Activated CD8-positive, alpha-beta memory T cell treated with anti-CD3 and anti-CD28 coated beads, Interleukin-2, amount 50 U/mL, for 24 hours (primary cell): Measurements from ENCODE around the gene HS3ST3B1.

Experiments used
- DNase-seq: peaks from one replicate; pipeline ENCODE4 v3.0.0-alpha.2; 2020; ENCODE audit errors: extremely low read depth

HS3ST3B1 gene

DNA sequence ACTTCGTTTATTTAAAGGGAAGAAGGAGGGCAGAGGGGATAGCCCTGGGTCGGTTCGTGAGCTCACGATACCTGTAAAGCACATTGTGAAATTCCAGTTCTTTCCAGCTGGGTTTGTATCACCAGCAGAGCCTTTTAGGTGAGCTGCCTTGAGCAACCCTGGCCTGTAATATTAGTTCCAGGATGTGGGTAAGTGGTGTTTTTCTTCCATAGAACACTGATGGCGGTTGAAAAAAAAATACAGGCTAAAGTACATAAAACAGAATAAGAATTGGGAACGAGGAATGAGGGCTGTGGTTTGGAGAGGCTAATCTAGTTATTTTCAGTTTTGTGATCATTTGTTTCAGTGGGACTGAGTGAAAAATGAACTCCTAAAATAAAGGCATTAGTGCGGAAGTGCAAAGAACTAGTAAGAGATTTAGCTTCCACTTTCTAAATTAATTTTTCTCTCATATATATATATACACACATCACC is 20.6 kb downstream of the HS3ST3B1 start:
- DNase-seq, result no peak

DNA sequence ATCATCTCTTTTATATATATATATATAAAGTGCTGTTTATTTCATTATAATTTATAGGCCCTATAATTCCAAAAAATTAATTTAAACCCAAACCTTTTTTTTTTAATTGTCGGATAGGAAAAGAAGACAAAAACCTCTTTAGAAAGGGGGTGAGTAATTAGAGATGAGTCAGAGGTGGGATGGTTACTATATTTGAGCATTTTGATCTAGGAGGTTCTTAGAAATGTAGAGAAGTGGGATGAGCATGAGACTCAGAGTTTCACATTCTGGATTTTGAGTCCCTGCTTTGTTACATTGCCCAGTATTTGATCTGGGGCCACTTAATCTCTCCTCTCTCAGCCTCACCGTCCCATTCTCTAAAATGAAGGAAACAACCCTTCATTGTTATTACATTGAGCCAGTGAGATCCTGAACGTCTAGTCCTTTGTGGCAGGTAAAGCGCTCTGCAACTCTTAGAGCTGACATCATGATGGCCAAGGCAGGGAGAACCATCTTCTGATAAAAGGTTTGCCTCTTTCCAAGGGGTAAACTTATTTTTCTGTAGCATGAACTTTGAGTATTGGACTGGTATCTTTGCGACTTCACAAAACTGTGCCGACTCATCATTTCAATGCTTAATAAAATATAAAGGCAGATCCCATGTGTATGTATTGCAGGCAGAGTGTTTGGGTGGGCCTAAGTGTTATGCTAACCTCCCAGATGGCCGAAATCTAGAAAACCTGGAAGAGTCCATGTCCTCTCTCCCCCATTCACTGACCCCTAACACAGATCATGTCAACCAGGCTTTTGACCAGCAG is 21.3 kb downstream of the HS3ST3B1 start:
- no peak for DNase-seq

DNA sequence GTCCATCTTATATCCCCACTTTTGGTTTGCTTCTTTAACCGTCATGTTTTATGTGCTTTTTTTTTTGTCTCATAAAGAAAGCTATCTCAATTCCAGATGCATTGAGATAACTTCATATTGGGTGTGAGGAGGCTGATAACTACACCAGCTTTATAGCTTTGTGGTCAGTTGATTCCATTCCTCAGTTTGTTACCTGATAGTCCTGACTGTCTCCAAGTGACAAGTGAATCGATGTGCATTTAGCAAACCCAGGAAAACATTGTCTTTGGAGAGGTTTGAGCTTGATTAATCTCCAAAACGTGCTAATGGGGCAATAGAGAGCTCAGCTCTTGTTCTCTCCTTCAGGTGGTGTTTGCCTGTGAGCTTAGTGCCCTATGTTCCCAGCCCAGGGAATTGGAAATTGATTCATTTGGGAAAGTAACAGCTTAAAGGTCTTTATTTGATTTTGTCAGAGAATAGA is 22.7 kb downstream of the HS3ST3B1 start:
- DNase-seq, result no peak

DNA sequence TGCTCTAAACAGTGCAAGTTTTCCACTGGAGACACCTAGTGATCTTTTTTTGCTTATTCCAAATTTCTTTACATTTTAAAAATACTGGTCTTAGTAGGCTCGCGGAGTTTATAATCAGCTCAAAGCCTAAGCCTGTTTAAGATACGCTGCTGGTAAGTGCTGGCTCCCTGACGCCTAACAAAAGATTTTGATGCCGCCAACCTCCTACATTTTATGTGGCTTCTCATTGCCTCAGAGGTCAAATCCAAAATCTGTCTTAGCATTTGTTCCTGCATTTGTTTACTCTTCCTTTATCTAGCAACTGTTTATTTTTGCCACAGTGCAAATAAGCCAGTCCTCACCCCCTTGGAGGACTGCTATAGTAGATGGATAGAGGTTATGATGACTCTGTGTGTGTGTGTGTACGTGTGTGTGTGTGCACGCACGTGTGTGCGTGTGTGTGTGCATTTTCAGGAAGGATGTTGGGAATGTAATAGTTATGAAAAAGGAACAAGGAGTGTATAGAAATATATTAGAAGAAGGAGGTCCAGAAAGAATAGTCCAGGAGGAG is 24.8 kb downstream of the HS3ST3B1 start:
- no peak for DNase-seq

- no peak for DNase-seq
These were observed 29.1 kb downstream of the HS3ST3B1 start for GRCh38 chr17:14329900-14330491.

DNA sequence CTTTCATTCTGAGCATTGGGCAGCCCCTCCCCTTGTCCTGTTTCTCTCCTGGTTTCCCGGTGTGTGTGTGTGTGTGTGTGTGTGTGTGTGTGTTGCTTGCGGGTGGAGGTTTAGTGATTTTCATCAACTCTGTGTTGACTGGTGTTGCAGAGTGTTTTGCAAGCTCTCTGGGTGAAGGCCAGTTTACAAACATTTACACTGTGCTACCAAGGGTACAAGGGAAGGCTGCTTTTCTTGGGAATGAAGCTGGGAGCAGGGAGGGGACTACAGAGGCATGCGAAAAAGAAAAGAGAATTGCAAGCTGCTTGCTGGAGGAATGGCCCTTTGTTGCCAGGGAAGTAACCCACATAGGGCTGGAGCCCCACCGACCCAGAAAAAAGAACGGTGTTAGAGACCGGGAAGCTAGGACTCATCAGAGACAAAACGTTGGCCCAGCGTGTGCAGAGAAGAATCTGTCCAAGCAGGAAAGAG is 29.6 kb downstream of the HS3ST3B1 start:
- DNase-seq, result no peak

DNA sequence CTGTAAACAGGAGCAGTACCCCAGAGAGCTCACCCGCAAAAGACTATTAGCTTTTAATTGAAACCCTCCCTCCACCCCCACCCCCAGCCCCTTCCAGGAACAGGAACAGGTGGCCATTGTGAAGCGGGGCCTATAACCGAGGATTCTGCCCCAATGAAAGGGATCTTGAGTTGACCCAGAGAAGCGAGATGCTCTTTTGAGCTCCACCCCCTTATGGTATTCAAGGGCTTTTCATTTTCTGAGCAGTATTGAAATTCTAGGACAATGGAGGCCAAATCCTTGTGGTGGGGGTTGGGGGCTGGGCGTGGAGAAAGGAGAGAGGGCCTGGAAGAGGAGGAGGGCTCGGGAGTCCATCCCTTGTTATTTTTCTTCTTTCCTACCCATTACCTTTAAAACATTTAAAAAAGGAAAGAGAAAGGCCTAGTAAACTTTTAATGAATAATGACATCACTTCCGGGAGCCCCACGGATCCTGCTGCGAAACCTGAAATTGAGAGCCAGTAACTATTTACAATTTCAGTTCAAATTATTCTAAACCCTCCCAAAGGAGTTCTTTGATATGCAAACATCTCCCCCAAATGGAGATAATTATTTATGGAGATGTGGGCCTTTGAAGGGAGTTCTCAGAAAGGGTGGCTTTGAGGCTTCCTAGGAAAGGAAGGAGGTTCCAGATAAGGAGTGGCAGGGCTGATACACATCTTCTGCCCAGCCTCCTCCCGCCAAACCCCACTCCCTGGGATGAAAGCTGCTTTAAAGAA is 30.5 kb downstream of the HS3ST3B1 start:
- DNase-seq, result no peak

DNA sequence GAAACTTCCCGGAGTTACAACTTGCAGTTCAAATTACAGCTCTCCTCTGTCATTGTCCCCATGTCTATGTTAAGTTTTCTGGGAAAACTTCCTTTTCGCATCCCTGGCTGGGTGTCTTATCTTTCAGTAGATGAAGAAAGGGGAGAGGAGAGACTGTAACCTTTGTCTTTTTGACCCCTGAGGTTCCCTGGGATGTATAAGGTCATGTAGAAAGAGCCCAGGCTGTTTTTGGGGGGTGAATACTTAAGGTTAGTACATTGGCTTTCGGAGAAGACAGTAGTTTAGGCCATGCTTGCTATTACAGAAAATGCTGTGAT is 31.1 kb downstream of the HS3ST3B1 start:
- DNase-seq, result no peak

- no peak for DNase-seq
These were observed 31.4 kb downstream of the HS3ST3B1 start for GRCh38 chr17:14332331-14332730.

GRCh38 chr17:14333506-14333905 is 32.6 kb downstream of the HS3ST3B1 start:
- DNase-seq, result no peak

DNA sequence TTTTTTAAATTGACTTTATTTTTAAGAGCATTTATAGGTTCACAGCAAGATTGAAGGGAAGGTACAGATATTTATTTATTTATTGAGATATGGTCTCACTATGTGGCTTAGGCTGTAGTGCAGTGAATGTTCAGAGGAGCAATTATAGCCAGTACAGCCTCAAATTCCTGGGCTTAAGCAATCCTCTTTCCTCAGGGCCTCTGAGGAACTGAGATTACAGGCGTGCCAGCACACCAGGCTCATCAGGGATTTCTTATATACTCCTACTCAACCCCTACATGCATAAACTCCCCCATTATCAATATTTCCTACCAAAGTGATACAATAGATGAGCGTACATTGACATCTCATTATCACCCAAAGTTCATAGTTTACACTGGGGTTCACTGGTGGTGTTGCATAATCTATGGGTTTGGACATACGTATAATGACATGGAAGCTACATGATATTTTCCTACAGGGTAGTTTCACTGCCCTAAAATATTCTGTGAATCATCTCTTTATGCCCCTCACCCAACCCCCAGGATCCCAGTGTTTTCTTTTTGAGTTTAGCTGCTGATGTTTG is 33.5 kb downstream of the HS3ST3B1 start:
- DNase-seq, result no peak

- DNase-seq, result no peak
These were observed 34.0 kb downstream of the HS3ST3B1 start for GRCh38 chr17:14334919-14335318.

GRCh38 chr17:14336418-14336817 is 35.5 kb downstream of the HS3ST3B1 start:
- DNase-seq, result no peak

DNA sequence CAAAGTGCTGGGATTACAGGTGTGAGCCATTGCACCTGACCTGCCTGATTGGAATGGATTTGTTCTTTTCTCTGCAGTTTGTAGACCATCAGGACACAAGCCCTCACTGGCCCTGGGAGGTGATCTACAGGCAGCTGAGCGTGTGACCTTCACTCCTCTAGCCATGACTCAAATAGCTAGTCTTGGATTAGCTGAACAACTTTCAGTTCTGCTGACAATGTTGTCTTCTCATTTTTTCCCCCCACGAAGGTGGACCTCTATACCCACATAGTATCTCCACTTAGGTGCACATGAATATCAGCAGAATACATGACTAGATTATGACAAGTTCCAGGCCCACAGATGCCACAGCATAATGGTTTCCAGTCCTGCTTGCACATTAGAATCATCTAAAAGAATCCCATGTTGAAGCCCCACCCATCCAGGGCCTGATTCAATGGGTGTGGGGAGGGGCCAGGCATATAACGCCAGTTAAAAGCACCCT is 36.8 kb downstream of the HS3ST3B1 start:
- DNase-seq, result peak; percentile 49

- no peak for DNase-seq
These were observed 40.2 kb downstream of the HS3ST3B1 start for GRCh38 chr17:14340857-14341754.

- DNase-seq, result no peak
These were observed 41.0 kb downstream of the HS3ST3B1 start for GRCh38 chr17:14341866-14342265.

DNA sequence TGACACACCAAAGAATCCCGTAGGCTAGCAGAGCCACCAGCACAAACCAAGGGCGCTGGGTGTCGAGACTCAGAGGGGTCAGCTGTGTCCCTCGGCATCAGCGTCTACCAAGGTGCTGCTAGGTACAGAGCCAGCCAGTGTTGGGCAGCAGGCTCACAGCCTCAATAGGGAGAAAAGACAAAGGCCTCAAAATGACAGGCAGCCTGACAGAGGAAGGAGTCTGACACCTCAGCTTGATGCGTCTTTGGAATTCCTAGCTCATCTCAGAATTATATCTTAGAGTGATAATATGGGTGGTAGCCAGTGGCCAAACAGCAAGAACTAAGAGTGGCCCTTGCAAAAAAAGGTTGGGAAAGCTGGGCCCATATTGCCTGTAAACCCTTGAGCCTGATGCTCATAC is 45.9 kb downstream of the HS3ST3B1 start:
- no peak for DNase-seq

- DNase-seq, result no peak
These were observed 50.6 kb downstream of the HS3ST3B1 start for GRCh38 chr17:14351493-14351892.

- no peak for DNase-seq
These were observed 51.3 kb downstream of the HS3ST3B1 start for GRCh38 chr17:14352136-14352535.

DNA sequence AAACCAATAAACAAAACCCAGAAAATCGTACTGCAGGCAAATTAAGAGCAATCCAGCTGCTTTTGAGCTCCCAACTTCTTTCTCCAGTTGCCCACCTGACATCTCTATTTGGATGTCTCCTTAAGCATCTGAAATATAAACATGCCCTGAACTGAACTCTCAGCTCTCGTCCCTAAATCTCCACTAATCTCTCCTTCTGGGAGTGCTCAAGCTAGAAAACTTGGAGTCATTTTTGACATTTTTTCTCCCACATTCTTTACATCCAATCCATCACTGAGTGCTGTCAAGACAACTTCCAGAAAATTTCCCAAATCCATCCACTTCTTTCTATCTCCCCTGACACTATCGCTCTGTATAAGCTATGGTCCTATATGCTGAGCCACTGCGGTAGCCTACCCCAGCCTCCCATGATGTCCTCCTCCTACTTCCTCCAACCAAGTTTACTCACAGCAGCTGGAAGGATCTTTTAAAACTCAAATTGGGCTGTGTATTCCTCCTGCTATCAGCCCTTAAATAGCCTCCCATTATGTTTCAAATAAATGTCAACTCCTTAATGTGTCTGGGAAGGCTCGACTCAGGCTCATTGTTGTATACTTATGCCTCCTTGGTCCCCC is 53.1 kb downstream of the HS3ST3B1 start:
- DNase-seq, result no peak
